ENCODE measurements around the gene EHMT1. TPM values are rescaled to one million over a fixed set of nuclear protein-coding genes. Genes with fewer than 3 reads are reported as not detected.

EHMT1 gene
- total and polyA plus RNA-seq, 9 of the 15 experiments (the other 6 are each of a cell fraction or from before 2014, with no cell fraction given) = 2.2 to 76.0 (median 36.4) TPM

- TF ChIP-seq ZNF318 (IDR thresholded peaks at IDR 0.05; ENCODE audit: borderline replicate concordance in 1 of 2, low read depth in 1 of 2) = 0 out of 4 replicates have a peak, but pooled peaks of 1 of the 2 experiments have one; percentile 24
- TF ChIP-seq ZBTB5 (IDR thresholded peaks at IDR 0.05) = no peak
Observed at GRCh38 chr9:137669261-137669672, 50.5 kb downstream of the EHMT1 start (continued).
